HG02571 (cell line): ENCODE data around the gene NTM.

Experiments used
- ATAC-seq: cut with Tn5 transposase; IDR thresholded peaks from one replicate; pipeline ENCODE4 v1.9.1; 2021; ENCODE audit warnings: mild to moderate bottlenecking, moderate library complexity; ENCODE audit not compliant: unreplicated experiment

NTM gene

DNA sequence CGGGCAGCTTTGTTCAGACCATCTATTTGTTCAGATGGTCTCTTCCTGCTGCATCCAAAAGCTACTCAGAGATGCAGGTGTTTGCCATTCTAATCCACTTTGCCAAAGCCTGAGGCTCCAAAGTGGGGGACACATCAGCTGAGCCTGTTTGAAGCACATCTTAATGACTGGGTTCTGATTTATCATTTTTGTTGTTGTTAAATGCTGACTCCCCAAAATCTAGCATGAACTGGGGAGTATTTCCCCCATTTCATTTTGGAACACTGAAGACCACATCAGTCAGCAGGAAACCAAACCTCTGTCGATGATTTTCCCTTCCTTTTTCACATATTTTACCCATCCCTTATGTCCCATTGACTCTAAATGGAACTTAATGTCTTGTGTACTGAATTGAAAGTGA is 262.6 kb downstream of the NTM start:
- ATAC-seq = no peak

DNA sequence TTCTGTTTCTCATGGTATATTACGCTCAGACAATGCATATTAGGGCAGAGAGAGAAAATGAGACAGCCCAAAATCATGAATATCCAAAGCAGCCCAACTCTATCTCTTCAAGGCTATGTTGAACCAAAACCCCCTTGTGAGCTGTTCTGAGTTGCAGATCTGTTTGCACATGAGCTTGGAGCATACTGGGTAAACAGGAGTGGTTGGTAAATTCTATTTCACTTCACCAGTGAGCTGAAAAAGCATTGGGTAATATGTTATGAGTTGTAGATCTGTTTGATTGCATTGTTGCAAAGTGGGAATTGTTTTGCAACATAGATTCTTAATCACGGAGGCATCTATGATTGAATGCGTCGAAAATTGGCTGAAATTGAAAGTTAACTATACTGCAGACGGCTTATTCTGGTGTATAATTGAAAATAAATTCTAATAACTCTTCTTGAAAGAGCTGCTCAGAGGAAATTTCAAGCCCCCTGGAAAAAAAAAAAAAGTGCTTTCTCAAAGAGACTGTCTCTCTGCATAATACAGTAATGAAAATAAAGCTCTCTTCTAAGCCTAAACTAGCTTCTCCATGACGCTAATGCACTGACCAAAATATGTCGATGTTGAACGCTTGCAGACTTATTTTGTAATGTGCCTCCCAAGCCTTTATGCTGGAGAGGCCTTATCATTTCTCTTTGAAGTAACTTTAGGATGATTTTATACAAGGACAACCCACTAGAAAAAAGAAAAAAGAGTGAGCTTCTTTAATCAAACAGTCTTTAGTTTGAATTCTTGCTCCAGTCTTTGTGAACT is 263.7 kb downstream of the NTM start:
- no peak for ATAC-seq

DNA sequence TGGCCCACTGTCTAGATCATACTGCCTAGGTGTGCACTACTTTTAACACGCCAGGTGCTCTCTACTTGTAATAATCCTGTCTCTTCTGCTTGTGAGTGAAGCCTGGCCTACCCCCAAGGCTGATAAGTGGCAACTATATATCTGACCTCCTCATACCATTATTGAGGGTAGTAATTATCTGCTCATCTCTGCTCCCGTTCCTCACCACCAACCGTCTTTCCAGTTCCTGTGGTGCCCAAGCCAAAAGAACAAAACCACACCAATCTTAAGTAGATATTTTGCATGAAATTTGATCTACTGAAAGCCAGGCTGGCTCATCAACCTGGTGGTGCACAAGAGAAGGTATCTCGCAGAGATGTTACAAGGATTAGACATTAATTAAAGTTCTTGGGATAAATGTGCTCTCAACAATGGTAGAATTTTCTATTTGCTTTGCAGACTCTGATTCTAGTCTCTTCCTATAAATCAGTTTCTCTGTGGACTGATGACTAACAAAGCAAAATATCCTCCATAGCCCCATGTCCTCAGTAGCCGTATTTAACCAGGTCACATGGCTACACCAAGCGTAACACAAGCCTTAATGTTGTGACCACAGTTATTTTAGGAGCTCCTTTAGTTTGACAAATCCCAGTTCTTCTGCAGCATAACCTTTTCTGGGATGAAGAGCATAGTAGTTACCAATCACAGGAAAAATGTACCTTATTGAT is 267.2 kb downstream of the NTM start:
- no peak for ATAC-seq

DNA sequence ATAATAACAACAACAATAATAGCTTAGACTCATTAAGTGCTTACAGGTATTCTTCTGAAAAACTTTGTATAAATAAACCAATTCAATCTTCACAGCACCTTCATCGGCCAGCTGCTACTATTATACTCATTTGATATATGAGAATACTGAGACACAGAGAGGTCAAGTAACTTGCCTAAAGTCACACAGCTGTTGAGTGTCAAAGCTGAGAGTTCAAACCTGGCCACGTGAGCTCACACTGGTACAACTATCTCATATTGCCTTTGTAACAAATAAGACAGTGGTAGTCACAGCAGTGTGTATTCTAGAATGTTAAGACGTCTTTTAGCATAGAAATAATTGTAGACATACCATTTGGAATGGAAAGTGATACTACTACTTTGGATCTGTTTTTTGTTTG is 268.5 kb downstream of the NTM start:
- ATAC-seq = no peak

DNA sequence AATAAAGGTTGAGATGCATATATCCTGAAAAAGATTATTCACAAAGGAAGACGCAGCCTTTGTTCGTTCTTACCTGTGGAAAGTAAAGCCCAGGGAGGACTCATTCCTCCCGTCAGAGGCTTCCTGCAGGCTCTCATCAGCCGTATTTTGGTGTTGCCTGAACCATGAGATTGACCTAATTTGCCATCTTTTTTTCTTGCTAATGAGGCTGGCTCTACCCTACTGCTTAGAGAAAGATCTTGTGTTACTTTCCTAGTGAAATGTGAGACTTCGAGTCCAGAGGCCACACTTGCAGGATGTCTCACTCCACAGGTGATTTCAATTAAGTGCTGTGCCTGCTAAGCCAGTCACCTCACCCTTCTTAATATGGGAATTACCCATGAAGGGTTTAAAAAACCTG is 269.9 kb downstream of the NTM start:
- no peak for ATAC-seq

DNA sequence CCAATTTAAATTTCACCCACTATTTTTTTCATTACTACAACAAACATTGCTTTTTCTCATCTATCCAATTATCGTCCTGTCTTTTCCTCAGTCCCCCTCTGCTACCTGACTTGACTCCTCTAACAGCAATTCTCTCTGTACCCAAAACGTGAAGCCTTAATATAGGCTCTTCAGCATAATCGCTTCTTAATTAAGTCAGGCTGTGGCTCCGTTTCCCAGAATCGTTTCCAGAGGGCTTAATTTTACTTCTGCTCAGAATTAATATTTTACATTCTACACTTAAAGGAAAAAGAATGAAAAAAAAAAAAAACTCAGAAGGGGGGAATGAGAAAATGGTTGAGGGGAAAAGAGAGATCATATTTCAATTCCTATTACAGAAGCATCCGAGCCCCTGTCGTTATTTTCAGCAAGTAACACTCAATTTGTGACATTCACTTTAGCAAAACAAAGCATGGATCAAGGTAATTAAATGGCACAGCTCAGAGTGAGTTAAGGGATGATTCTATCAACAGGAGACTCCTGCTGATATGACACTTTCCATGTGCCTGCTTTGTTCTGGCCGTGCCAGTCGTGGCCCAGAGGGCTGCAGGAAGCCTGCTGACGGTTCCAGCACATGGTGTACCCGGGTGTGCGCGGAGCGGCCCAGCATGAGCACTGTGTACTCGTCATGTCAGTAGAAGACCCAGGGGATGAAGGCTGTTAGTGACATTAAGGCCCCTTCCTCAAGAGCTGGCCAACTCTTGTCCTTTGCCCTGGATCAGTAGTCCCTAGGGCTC is 272.5 kb downstream of the NTM start:
- ATAC-seq = no peak

DNA sequence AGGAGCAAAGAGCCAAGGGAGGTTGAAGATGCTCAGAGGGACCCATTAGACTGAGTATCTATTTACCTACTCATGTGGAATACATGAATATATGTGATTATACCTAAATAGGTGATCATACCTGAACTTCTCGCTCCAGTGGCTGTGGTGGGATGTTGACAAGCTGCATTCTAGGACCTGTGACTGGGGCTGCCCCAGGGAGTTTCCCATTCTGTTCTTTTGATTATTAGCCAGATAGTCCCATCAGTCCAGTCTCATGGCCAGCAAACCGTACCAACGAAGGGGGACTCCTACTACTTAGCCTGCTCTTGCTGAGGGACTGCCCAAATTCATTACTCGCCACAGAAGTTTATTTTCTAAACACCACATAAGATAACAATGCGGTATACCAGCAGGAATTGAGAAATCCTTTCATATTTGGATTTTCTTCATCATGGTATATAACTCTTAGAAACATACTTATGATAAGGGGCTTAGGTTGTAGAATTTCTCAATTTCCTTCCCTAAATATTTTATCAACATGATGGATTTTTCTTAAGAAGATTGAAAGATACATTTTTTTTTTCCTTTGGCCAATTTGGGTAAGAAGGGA is 273.9 kb downstream of the NTM start:
- ATAC-seq = no peak

DNA sequence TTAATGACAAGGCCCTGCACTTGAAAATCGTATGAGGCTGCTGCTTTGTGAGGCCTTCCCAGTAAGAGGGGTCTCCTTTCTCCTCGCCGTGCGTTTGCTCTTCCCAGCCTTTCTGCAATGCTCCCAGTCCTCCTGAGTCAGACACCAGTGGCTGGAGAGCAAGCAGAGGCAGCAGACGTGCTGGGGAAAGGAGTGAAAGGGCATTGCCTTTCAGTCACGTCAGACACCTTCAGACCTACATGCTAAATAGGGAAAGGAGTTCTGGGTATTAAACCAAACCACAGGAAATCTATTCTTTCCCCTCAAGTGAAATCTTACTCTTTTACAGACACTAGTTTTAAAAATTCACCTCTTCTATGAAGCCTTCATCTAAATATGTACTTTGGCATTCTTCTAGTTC is 274.8 kb downstream of the NTM start:
- no peak for ATAC-seq

DNA sequence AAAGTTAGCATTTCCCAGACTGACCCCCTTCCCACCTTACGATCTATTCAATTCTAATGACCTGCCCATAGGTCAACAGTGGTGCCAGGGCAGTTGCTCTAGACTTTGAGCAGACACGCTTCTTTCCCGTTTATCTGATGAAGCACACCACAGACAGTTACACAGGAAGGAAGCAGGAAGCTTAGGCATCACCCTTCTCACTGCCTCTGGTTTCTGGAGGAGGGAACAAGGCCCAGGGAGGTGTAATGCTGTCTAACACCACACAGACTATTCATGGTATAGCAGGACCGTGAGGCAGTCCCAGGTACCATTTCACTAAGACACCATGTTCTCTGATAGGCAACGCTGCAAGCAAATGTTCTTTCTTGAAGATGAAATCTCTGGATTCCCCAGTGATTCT is 279.4 kb downstream of the NTM start:
- no peak for ATAC-seq

DNA sequence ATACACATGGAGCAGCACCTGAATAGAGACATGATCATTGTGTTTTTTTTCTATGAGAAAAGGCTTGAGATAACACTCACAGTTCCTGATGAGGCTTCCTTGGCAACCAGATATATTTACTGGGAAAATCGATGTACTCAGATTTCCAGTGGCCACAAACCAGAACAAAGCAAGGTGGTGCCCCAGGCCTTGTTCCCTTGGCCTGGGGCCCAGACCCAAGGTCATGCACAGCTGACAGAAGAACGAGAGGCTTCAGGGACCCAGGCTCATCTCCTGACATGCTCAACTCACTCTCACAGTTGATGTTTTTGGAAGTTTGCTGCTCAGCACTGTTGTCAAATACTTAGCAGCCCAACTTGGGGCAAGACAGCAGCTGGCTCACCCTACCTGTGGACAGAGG is 281.8 kb downstream of the NTM start:
- no peak for ATAC-seq

DNA sequence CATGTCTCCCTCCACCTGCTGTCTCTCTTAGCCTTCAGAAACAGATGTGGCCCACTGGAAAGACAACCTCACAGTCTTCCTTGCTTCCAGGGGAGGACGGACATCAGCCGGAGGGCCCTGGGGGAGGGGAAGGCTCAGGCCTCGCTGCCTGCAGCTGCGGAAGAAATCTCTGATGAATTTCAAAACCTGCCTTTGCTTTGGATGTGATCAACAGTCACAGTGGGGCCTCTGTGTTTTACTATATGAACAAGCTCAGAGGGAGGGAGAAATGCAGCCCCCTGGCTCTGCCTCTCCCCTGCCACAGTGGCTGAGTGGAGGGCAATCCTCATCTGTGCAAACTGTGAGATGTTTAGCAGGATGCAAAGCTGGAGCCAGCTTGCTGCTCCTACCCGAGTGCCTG is 282.8 kb downstream of the NTM start:
- no peak for ATAC-seq

DNA sequence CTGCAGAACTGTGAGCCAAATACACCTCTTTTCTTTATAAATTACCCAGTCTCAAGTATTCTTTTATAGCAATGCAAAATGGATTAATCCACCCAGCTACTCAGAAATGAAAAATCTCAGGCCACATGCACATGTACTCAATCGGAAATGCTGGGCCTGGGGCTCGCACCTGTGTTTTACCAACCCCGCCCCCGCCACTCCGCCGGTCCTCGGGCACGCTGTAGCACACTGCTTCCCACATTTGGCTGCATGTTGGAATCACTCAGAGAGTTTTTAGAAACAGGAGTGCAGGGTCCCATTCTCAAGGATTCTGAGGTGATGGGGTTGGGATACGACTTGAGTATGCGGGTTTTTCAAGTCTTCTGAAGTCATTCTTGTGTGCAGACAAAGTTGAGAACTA is 284.4 kb downstream of the NTM start:
- ATAC-seq = no peak

DNA sequence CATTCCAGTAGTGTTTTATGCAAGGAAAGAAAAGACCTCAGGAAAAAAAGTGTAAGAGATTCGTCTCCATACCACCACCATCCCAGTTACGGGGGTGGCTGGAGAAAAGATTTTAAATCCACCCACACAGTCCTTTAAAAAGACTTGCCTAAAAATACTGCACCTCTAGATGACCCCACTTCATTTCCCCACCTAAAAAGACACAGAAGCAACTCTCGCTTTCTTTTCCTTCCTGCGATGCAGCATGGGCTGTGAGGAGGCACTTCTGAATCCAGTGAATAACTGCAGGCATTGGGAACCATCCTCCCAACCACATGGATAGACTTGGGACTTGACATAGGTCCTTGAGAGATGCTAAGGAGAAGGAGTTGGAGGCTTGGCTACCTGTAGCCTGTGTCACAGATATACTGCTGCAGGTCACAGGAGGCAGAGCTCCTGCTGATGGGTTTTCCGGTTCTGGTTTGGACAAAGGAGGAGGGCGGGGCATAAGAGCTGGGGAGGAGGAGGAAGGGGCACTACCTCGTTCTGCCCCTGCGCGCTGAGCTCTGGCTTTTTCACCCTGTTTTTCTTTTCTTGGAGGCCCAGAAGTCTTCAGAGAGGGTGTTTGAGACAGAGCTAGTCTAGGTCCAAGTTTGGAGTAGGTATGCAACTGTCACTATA is 285.9 kb downstream of the NTM start:
- no peak for ATAC-seq

DNA sequence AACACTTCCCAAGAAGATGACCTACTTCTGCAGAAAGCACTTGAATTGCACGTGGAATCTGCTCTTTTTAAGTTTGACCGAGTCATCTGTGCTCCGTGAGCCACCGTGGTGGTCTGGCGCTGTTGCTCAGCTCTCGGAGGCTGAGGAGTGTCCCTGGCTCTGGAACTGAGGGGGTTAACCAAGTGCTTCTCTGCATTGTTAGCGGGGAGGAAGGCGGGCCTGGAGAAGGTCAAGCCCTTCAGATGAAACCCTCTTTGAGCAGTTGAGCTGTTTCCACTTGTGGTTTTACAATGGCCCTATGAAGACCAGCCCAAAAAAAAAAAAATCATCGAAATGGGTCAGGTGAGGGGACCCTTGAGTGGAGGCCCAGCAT is 286.4 kb downstream of the NTM start:
- no peak for ATAC-seq

DNA sequence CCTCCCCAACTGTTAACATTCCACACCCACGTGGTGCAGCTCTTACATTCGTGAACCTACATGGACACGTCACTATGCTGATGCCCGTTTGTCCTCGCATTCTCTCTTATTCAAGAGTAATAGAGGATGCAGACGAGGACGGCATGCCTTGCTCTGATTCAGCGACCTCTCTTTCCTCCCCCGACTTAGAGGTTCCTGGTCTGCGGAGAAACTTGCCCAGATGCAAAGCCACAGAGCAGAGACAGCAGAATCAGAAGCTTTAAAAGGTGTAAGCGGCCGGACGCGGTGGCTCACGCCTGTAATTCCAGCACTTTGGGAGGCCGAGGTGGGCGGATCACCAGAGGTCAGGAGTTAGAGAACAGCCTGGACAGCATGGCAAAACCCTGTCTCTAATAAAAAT is 288.0 kb downstream of the NTM start:
- ATAC-seq = no peak

DNA sequence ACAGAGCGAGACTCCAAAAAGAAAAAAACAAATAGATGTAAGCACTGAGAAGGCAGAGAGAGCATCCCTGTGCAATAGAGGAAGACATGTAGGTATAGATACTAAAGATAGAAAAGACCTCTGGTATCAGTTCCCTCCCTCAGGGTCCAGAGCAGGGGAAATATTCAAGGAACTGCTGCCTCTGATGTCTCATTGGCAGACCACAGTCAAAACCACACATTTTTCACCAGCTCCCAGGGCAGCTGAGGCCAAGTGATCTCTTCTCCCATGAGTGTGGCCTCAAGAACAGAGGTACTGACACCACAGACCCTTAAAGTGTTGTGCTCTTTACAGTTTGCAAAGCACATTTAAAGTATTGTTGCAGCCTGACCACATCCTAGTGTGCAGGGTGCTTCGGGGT is 288.5 kb downstream of the NTM start:
- ATAC-seq = no peak

DNA sequence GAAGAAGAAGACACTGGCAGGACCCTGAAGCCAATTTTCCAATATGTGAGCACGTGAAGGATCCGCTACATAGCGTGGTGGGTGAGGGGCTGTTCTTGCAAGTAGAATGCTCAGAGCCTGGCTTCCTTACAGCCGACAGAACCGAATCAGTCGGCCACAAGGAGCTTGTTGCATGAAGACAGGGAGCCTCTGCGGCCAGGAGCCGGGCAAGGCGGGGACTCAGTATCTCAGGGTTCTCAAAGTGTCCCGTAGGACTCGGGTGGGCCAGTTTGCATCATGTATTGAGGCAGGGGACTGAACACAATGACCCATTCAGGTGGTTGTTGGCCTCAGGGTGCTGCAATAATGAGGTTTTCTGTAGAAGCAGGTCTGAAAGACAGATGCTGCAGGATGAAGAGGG is 289.5 kb downstream of the NTM start:
- no peak for ATAC-seq

DNA sequence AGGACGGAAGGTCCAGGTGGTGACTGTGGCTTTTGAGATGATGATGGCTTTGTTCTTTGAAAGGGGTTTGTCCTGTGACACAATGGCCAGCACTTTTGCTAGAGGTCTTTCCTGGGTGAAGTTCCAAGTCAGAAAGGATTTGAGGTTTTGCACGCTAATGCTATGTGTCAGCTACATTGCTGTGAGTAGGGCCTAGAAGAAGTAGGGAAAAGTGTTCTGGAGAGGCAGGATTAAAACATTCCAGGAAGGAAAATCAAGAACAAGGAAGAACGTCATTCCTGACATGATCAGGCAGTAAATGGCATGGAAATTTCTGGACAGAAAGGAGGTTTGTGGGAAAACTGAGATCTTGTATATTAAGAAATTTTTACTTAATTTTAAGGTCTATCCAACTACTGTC is 290.7 kb downstream of the NTM start:
- no peak for ATAC-seq

DNA sequence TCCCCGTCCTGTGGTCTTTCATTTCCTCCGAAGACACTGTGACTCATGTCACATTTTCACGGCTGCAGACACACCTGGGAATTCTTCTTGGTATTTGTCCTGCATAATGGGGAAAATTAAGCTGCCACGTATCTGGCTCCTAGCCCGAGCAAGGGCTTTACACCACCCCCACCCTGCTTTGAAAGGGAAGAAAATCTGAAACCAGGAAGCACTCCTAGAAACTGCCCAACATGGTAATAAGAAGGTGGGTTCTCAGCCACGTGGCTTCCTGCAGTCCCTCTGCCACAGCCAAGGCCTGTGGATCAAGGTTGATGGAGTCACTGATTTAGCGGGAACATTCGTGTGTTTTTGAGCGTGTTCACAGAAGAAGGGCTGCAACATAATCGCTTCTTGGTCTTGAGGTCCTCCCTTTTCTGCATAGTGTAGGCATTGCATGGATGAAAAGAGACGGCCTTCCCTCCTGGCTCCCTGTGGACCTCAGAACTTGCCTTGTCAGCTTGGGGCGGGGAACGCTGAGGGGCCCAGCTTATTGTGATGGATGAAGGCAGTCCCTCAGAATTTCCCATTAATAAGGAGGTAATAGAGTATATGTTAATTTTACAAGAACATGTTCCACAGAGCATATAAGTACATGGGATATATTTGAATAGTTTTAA is 292.0 kb downstream of the NTM start:
- ATAC-seq = no peak

DNA sequence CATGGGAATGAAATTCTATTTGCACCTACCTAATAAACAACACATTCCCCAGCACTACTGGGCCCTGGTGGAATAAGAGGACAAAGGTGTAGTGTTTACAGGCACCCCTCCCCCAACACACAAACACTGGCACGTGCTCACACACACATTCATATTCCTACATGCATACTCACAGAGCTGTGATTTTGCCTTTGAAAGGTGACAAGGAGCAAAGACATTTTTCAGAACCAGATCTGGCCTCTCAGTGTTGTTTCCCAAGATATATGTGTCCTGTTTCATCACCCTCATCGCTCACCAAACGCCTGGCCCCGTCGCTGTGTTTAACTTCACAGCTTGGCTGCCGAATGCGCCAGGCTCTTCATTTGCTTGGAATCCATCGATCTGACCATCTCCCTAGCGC is 292.6 kb downstream of the NTM start:
- no peak for ATAC-seq
